Neural crest cell (in vitro differentiated cells): ENCODE data around the gene INS. TPM values are rescaled to one million over a fixed set of nuclear protein-coding genes. Genes with fewer than 3 reads are reported as not detected.
A peak's percentile ranks its signal among the peaks of the same experiment; 100 is the strongest.

Experiments
- DNase-seq: peaks from one replicate; pipeline ENCODE4 v3.0.0; 2021; ENCODE audit warnings: low read depth, mixed read lengths, low spot score
- H3K27ac Mint-ChIP-seq: one replicate; pipeline ENCODE4 v1.8.0; 2021; ENCODE audit warnings: mild to moderate bottlenecking, mixed read lengths; ENCODE audit not compliant: unreplicated experiment
- H3K27me3 Mint-ChIP-seq: 2 replicates; pipeline ENCODE4 v1.8.0; 2021; ENCODE audit warnings: low read depth, mild to moderate bottlenecking, mixed read lengths
- H3K36me3 Mint-ChIP-seq: 2 replicates; pipeline ENCODE4 v1.8.0; 2021; ENCODE audit warnings: low read depth, mild to moderate bottlenecking, mixed read lengths
- H3K4me1 Mint-ChIP-seq: 2 replicates; pipeline ENCODE4 v1.8.0; 2021; ENCODE audit warnings: mixed read lengths
- H3K4me3 Mint-ChIP-seq: one replicate; pipeline ENCODE4 v1.8.0; 2021; ENCODE audit warnings: mild to moderate bottlenecking, mixed read lengths
- H3K9me3 Mint-ChIP-seq: 2 replicates; pipeline ENCODE4 v1.8.0; 2021; ENCODE audit warnings: mixed read lengths
- CTCF ChIP-seq: fragments of 200-600 bp; sonication (generic); conservative IDR thresholded peaks from 2 replicates; pipeline ENCODE4 v1.5.0; 2021; ENCODE audit warnings: antibody characterized with exemption, mild to moderate bottlenecking
- total RNA-seq: library from RNA; stranded (reverse); gene quantifications from 2 replicates; pipeline ENCODE4 v1.2.1, GENCODE V29; 2021

The INS gene
- total RNA-seq, 1 donor from 2014 or later, result not detected

DNA sequence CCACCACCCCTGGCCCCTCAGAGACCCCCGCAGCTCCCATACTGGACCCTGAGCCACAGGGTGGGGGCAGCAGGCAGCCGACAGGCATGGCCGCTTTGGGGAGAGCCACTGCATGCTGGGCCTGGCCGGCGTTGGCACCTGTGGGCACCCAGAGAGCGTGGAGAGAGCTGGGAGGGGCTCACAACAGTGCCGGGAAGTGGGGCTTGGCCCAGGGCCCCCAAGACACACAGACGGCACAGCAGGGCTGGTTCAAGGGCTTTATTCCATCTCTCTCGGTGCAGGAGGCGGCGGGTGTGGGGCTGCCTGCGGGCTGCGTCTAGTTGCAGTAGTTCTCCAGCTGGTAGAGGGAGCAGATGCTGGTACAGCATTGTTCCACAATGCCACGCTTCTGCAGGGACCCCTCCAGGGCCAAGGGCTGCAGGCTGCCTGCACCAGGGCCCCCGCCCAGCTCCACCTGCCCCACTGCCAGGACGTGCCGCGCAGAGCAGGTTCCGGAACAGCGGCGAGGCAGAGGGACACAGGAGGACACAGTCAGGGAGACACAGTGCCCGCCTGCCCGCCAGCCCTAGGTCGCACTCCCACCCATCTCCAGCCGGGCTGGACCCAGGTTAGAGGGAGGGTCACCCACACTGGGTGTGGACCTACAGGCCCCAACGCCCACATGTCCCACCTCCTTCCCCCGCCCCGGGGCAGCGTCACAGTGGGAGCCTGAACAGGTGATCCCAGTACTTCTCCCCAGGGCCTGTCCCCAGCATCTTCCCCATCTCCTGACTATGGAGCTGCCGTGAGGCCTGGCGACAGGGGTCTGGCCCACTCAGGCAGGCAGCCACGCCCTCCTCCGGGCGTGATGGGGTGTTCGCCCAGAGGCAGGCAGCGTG, 1.2 kb downstream of the INS start:
- Mint-ChIP-seq H3K27ac (no peak overlapping the region), H3K9me3 (no peaks in the 10 kb centered on the region), H3K4me1 (no peaks in the 10 kb centered on the region), H3K36me3 (no peaks in the 10 kb centered on the region), H3K27me3 (no peaks in the 10 kb centered on the region), H3K4me3 (no peak overlapping the region)
- DNase-seq, result no peak
- TF ChIP-seq CTCF, result no peak

DNA sequence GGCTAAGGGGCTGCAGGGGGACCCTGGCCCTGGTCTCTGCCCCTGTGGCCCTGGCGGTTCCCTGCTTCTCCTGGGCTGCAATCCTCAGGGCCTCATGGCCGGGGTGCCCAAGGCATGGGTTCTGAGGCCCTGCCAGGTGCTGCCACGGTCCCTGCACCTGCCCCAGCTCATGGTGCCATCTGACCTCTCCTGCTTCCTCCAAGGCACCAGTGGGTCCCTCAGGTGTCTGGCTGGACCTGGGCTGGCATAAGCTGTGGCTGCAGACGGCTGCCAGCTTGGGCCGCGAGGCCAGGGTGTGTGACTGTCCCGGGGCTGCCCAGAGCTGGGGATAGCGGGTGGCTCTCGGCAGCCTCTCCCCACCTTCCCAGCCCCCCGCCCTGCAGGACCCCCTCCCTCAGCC, 2.0 kb downstream of the INS start:
- H3K27ac Mint-ChIP-seq, result no peak overlapping the region
- no peaks in the 10 kb centered on the region for H3K4me1 Mint-ChIP-seq
- H3K9me3 Mint-ChIP-seq, result no peaks in the 10 kb centered on the region
- H3K36me3 Mint-ChIP-seq, result no peaks in the 10 kb centered on the region
- TF ChIP-seq CTCF, result no peak
- DNase-seq, result no peak
- no peak overlapping the region for H3K4me3 Mint-ChIP-seq
- no peaks in the 10 kb centered on the region for H3K27me3 Mint-ChIP-seq

GRCh38 chr11:2158296-2158737, 2.7 kb downstream of the INS start:
- H3K9me3 Mint-ChIP-seq, result no peaks in the 10 kb centered on the region
- no peaks in the 10 kb centered on the region for H3K4me1 Mint-ChIP-seq
- DNase-seq, result no peak
- H3K36me3 Mint-ChIP-seq, result no peaks in the 10 kb centered on the region
- no peaks in the 10 kb centered on the region for H3K27me3 Mint-ChIP-seq
- H3K4me3 Mint-ChIP-seq, result no peak overlapping the region
- no peak for TF ChIP-seq CTCF
- no peak overlapping the region for H3K27ac Mint-ChIP-seq

GRCh38 chr11:2157294-2158040, 3.5 kb downstream of the INS start:
- TF ChIP-seq CTCF, result no peak
- Mint-ChIP-seq H3K27ac (no peak overlapping the region), H3K36me3 (no peaks in the 10 kb centered on the region), H3K9me3 (no peaks in the 10 kb centered on the region), H3K4me1 (no peaks in the 10 kb centered on the region), H3K4me3 (no peak overlapping the region), H3K27me3 (no peaks in the 10 kb centered on the region)
- no peak for DNase-seq

DNA sequence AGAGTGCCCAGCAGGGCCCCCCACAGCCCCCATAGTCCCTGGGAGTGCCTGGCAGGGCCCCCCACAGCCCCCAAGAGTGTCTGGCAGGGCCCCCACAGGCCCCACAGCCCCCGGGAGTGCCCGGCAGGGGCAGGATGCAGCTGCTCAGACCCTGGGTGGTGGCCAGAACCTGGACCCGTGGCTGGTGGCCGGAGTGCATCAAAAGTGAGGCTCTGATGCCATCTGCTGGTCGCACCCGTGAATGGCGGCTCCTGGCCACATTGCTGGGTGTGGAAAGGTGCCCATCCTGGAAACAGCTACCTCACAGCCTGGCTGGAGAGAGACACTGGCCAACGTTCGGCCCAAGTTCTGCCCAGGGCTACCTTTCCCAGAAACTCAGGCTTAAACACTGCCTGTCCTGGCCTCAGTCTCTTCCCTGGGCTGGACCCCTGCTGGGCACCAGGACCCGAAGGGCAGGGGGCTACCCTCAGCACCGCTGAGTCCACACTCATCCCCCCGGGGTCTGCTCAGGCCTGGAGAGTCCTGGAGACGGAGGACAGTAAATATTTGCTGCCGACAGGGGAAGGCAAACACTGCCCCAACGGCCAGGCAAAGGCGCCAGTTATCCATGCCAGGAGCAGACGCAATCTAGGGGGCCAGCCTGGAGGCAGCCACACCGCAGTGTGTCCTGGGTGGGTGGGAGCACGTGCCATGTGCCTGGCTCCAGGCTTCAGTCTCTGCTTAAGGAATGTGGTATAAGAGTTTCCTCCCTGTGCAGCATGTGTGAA, 4.4 kb downstream of the INS start:
- Mint-ChIP-seq H3K27ac (no peak overlapping the region), H3K9me3 (no peaks in the 10 kb centered on the region), H3K27me3 (no peaks in the 10 kb centered on the region), H3K36me3 (no peaks in the 10 kb centered on the region), H3K4me1 (no peaks in the 10 kb centered on the region), H3K4me3 (no peak overlapping the region)
- peak; percentile 86 for TF ChIP-seq CTCF
- peak; percentile 93 for DNase-seq
